ENCODE measurements around the gene ERCC6L2. TPM values are rescaled to one million over a fixed set of nuclear protein-coding genes. Genes with fewer than 3 reads are reported as not detected.
A peak's percentile ranks its signal among the peaks of the same experiment; 100 is the strongest.

ERCC6L2 gene
- total RNA-seq, 2 donors from 2014 or later = 24.1 to 30.7 TPM

GRCh38 chr9:95874989-95875304, 544 bp upstream of the ERCC6L2 start:
- peak; percentile 21 to 37 for ATAC-seq (replicated peaks in 1 of 2)
- peaks cover 0 to 2% of the 10 kb centered on the region in 2 donors for H3K9me3 Mint-ChIP-seq
- H3K27ac Mint-ChIP-seq = no peak overlapping the region
- H3K27me3 Mint-ChIP-seq (ENCODE audit: low read depth) = no peaks in the 10 kb centered on the region
- peaks cover 10 to 24% of the 10 kb centered on the region in 2 donors for H3K36me3 Mint-ChIP-seq (ENCODE audit: insufficient read depth in 2 of 2)
- no peak overlapping the region for H3K4me3 Mint-ChIP-seq
- peaks cover 21% of the 10 kb centered on the region for H3K4me1 Mint-ChIP-seq (ENCODE audit: low read depth)
- DNase-seq = peak; percentile 72 to 78

GRCh38 chr9:95876138-95876444, 600 bp downstream of the ERCC6L2 start:
- no peaks in the 10 kb centered on the region for H3K27me3 Mint-ChIP-seq (ENCODE audit: low read depth)

GRCh38 chr9:95876595-95876994, 1.1 kb downstream of the ERCC6L2 start:
- peaks cover 10 to 21% of the 10 kb centered on the region in 2 donors for H3K36me3 Mint-ChIP-seq (ENCODE audit: insufficient read depth in 2 of 2)
- no peak overlapping the region for H3K4me3 Mint-ChIP-seq
- ATAC-seq (replicated peaks in 1 of 2) = no peak
- DNase-seq = no peak
- no peaks in the 10 kb centered on the region for H3K27me3 Mint-ChIP-seq (ENCODE audit: low read depth)
- peaks cover 33% of the 10 kb centered on the region for H3K4me1 Mint-ChIP-seq (ENCODE audit: low read depth)
- no peaks in the 10 kb centered on the region for H3K9me3 Mint-ChIP-seq
- H3K27ac Mint-ChIP-seq = no peak overlapping the region

More at GRCh38 chr9:95876138-95876444, 600 bp downstream of the ERCC6L2 start:
- H3K4me1 Mint-ChIP-seq (ENCODE audit: low read depth) = peaks cover 28% of the 10 kb centered on the region
- H3K27ac Mint-ChIP-seq = no peak overlapping the region
- peaks cover 10 to 21% of the 10 kb centered on the region in 2 donors for H3K36me3 Mint-ChIP-seq (ENCODE audit: insufficient read depth in 2 of 2)
- no peaks in the 10 kb centered on the region for H3K9me3 Mint-ChIP-seq
- DNase-seq (no peak), ATAC-seq (replicated peaks in 1 of 2) (no peak)
- H3K4me3 Mint-ChIP-seq = no peak overlapping the region

GRCh38 chr9:95877984-95878383, 2.5 kb downstream of the ERCC6L2 start:
- Mint-ChIP-seq H3K36me3 (ENCODE audit: insufficient read depth in 2 of 2) (peaks cover 6 to 10% of the 10 kb centered on the region in 2 donors), H3K27me3 (ENCODE audit: low read depth) (no peaks in the 10 kb centered on the region), H3K9me3 (no peaks in the 10 kb centered on the region), H3K4me1 (ENCODE audit: low read depth) (peaks cover 47% of the 10 kb centered on the region), H3K4me3 (no peak overlapping the region), H3K27ac (no peak overlapping the region)
- DNase-seq (no peak), ATAC-seq (replicated peaks in 1 of 2) (no peak)

GRCh38 chr9:95879591-95879990, 4.1 kb downstream of the ERCC6L2 start:
- Mint-ChIP-seq H3K36me3 (ENCODE audit: insufficient read depth in 2 of 2) (peaks cover 3 to 13% of the 10 kb centered on the region in 2 donors), H3K4me3 (peak overlapping the region in 1 of 2 donors; percentile 36), H3K9me3 (no peaks in the 10 kb centered on the region), H3K27me3 (ENCODE audit: low read depth) (no peaks in the 10 kb centered on the region), H3K27ac (peak overlapping the region; percentile 72), H3K4me1 (ENCODE audit: low read depth) (peaks cover 54% of the 10 kb centered on the region)
- ATAC-seq (replicated peaks in 1 of 2) (no peak), DNase-seq (no peak)

GRCh38 chr9:95880021-95880690, 4.7 kb downstream of the ERCC6L2 start:
- Mint-ChIP-seq H3K9me3 (no peaks in the 10 kb centered on the region), H3K4me3 (peak overlapping the region; percentile 45 to 68), H3K27me3 (ENCODE audit: low read depth) (no peaks in the 10 kb centered on the region), H3K4me1 (ENCODE audit: low read depth) (peaks cover 56% of the 10 kb centered on the region), H3K36me3 (ENCODE audit: insufficient read depth in 2 of 2) (peaks cover 6 to 18% of the 10 kb centered on the region in 2 donors), H3K27ac (peak overlapping the region; percentile 72)
- ATAC-seq (replicated peaks in 1 of 2) (no peak), DNase-seq (peak in 1 of 2 donors; percentile 6)

GRCh38 chr9:95887926-95888497, 12.5 kb downstream of the ERCC6L2 start:
- peaks cover 5 to 23% of the 10 kb centered on the region in 2 donors for H3K36me3 Mint-ChIP-seq (ENCODE audit: insufficient read depth in 2 of 2)
- H3K27me3 Mint-ChIP-seq (ENCODE audit: low read depth) = no peaks in the 10 kb centered on the region
- peak overlapping the region; percentile 63 for H3K27ac Mint-ChIP-seq
- H3K4me1 Mint-ChIP-seq (ENCODE audit: low read depth) = peaks cover 76% of the 10 kb centered on the region
- H3K4me3 Mint-ChIP-seq = peak overlapping the region; percentile 43 to 63
- DNase-seq (no peak), ATAC-seq (replicated peaks in 1 of 2) (no peak)
- H3K9me3 Mint-ChIP-seq = peaks cover 0 to 1% of the 10 kb centered on the region in 2 donors

- peaks cover 0 to 1% of the 10 kb centered on the region in 2 donors for H3K9me3 Mint-ChIP-seq
- ATAC-seq (replicated peaks in 1 of 2) (no peak), DNase-seq (no peak)
- H3K27ac Mint-ChIP-seq = no peak overlapping the region
- H3K27me3 Mint-ChIP-seq (ENCODE audit: low read depth) = no peaks in the 10 kb centered on the region
- peaks cover 61% of the 10 kb centered on the region for H3K4me1 Mint-ChIP-seq (ENCODE audit: low read depth)
- peaks cover 6 to 17% of the 10 kb centered on the region in 2 donors for H3K36me3 Mint-ChIP-seq (ENCODE audit: insufficient read depth in 2 of 2)
- no peak overlapping the region for H3K4me3 Mint-ChIP-seq
Measured at GRCh38 chr9:95890594-95890993, 15.1 kb downstream of the ERCC6L2 start.

- H3K27ac Mint-ChIP-seq = no peak overlapping the region
- no peak for ATAC-seq (replicated peaks in 1 of 2)
- peaks cover 1% of the 10 kb centered on the region in 2 donors for H3K9me3 Mint-ChIP-seq
- H3K27me3 Mint-ChIP-seq (ENCODE audit: low read depth) = no peaks in the 10 kb centered on the region
- H3K4me1 Mint-ChIP-seq (ENCODE audit: low read depth) = peaks cover 61% of the 10 kb centered on the region
- H3K4me3 Mint-ChIP-seq = no peak overlapping the region
- peaks cover 7 to 20% of the 10 kb centered on the region in 2 donors for H3K36me3 Mint-ChIP-seq (ENCODE audit: insufficient read depth in 2 of 2)
- no peak for DNase-seq
Measured at GRCh38 chr9:95891067-95891671, 15.7 kb downstream of the ERCC6L2 start.

- H3K36me3 Mint-ChIP-seq (ENCODE audit: insufficient read depth in 2 of 2) = peaks cover 11 to 27% of the 10 kb centered on the region in 2 donors
Measured at GRCh38 chr9:95892690-95893089, 17.2 kb downstream of the ERCC6L2 start.

GRCh38 chr9:95896580-95896979, 21.1 kb downstream of the ERCC6L2 start:
- no peaks in the 10 kb centered on the region for H3K27me3 Mint-ChIP-seq (ENCODE audit: low read depth)
- peak overlapping the region; percentile 89 for H3K27ac Mint-ChIP-seq
- peaks cover 1 to 3% of the 10 kb centered on the region in 2 donors for H3K9me3 Mint-ChIP-seq
- ATAC-seq (replicated peaks in 1 of 2) (no peak), DNase-seq (no peak)
- peaks cover 11 to 27% of the 10 kb centered on the region in 2 donors for H3K36me3 Mint-ChIP-seq (ENCODE audit: insufficient read depth in 2 of 2)
- H3K4me1 Mint-ChIP-seq (ENCODE audit: low read depth) = peaks cover 35% of the 10 kb centered on the region
- peak overlapping the region; percentile 30 to 57 for H3K4me3 Mint-ChIP-seq

More at GRCh38 chr9:95892690-95893089, 17.2 kb downstream of the ERCC6L2 start:
- DNase-seq = no peak
- peaks cover 1 to 3% of the 10 kb centered on the region in 2 donors for H3K9me3 Mint-ChIP-seq
- H3K27ac Mint-ChIP-seq = no peak overlapping the region
- ATAC-seq (replicated peaks in 1 of 2) = no peak
- peaks cover 63% of the 10 kb centered on the region for H3K4me1 Mint-ChIP-seq (ENCODE audit: low read depth)
- H3K27me3 Mint-ChIP-seq (ENCODE audit: low read depth) = no peaks in the 10 kb centered on the region
- H3K4me3 Mint-ChIP-seq = no peak overlapping the region

- peaks cover 0 to 2% of the 10 kb centered on the region in 2 donors for H3K9me3 Mint-ChIP-seq
- no peak for ATAC-seq (replicated peaks in 1 of 2)
- no peak overlapping the region for H3K4me3 Mint-ChIP-seq
- no peaks in the 10 kb centered on the region for H3K27me3 Mint-ChIP-seq (ENCODE audit: low read depth)
- H3K4me1 Mint-ChIP-seq (ENCODE audit: low read depth) = peaks cover 11% of the 10 kb centered on the region
- peaks cover 3 to 6% of the 10 kb centered on the region in 2 donors for H3K36me3 Mint-ChIP-seq (ENCODE audit: insufficient read depth in 2 of 2)
- no peak overlapping the region for H3K27ac Mint-ChIP-seq
- DNase-seq = no peak
Measured at GRCh38 chr9:95901506-95901905, 26.0 kb downstream of the ERCC6L2 start.

- peaks cover 8% of the 10 kb centered on the region for H3K4me1 Mint-ChIP-seq (ENCODE audit: low read depth)
- no peak overlapping the region for H3K4me3 Mint-ChIP-seq
- no peaks in the 10 kb centered on the region for H3K27me3 Mint-ChIP-seq (ENCODE audit: low read depth)
- ATAC-seq (replicated peaks in 1 of 2) (no peak), DNase-seq (no peak)
- peaks cover 2 to 3% of the 10 kb centered on the region in 2 donors for H3K36me3 Mint-ChIP-seq (ENCODE audit: insufficient read depth in 2 of 2)
- H3K9me3 Mint-ChIP-seq = no peaks in the 10 kb centered on the region
- H3K27ac Mint-ChIP-seq = no peak overlapping the region
Measured at GRCh38 chr9:95903398-95903797, 27.9 kb downstream of the ERCC6L2 start.

Measured in activated T-cell treated with anti-CD3 and anti-CD28 coated beads, Interleukin-2, amount 50 U/mL, for 72 hours (primary cell).